SK-N-SH (cell line): ENCODE measurements around the gene IL31RA. TPM values are rescaled to one million over a fixed set of nuclear protein-coding genes. Genes with fewer than 3 reads are reported as not detected.

ENCODE experiments used
- CTCF ChIA-PET: fragments of 300-600, 350-600 bp; formaldehyde crosslinking; extraction: SDS; loops from one replicate; lab custom pipeline; 2021; lab: Yijun Ruan, JAX
- POLR2A ChIA-PET: fragments of 350-600 bp; sonication (Branson Sonifier 250); formaldehyde crosslinking; extraction: SDS; loops from one replicate; lab custom pipeline; 2020; ENCODE audit warnings: antibody characterized with exemption, inconsistent platforms; lab: Yijun Ruan, JAX
- DNase-seq: peaks from one replicate; pipeline ENCODE4 v3.0.0; 2012
- H2AFZ ChIP-seq: fragments of 200-600 bp; sonication (generic); 2 replicates; pipeline ENCODE4 v1.8.1; 2016; ENCODE audit warnings: antibody characterized with exemption, mild to moderate bottlenecking, low read depth
- H3F3A ChIP-seq: fragments of 200-600 bp; sonication (generic); replicated peaks from 2 replicates; pipeline ENCODE3; 2016; ENCODE audit warnings: antibody characterized with exemption, mild to moderate bottlenecking; ENCODE audit not compliant: insufficient read depth
- H3K27ac ChIP-seq, 2 experiments: fragments of 200-500 bp in 1 of 2; fragments of 200-600 bp in 1 of 2; sonication (Bioruptor generic) in 1 of 2; sonication (generic), shearing (Covaris generic) in 1 of 2; 2 replicates each; pipeline versions ENCODE4 v1.5.1 to v1.6.1; 2014 to 2016; ENCODE audit warnings: low read depth in 2 of 2, inconsistent platforms in 1 of 2, low read length in 1 of 2, mild to moderate bottlenecking in 1 of 2, mixed read lengths in 1 of 2
- H3K27me3 ChIP-seq: fragments of 200-600 bp; sonication (generic), shearing (Covaris generic); 2 replicates; pipeline ENCODE4 v1.6.1; 2016; ENCODE audit warnings: mixed run types; ENCODE audit not compliant: insufficient read depth
- H3K36me3 ChIP-seq, 2 experiments: fragments of 200-500 bp in 1 of 2; fragments of 200-600 bp in 1 of 2; sonication (Bioruptor generic) in 1 of 2; sonication (generic) in 1 of 2; replicated peaks in 1 of 2; 2 replicates each; pipeline versions ENCODE3 to v1.5.1; 2014 to 2016; ENCODE audit warnings: low read length in 1 of 2, mild to moderate bottlenecking in 1 of 2; ENCODE audit not compliant: insufficient read depth in 2 of 2, control insufficient read depth in 1 of 2
- H3K4me1 ChIP-seq, 2 experiments: fragments of 200-500 bp in 1 of 2; fragments of 200-600 bp in 1 of 2; sonication (Bioruptor generic) in 1 of 2; sonication (generic), shearing (Covaris generic) in 1 of 2; 2 replicates each; pipeline versions ENCODE4 v1.5.1 to v1.6.1; 2014 to 2016; ENCODE audit warnings: low read depth in 1 of 2, low read length in 1 of 2, mixed run types in 1 of 2; ENCODE audit not compliant: insufficient read depth in 2 of 2, control insufficient read depth in 1 of 2
- H3K4me2 ChIP-seq: fragments of 200-600 bp; sonication (generic), shearing (Covaris generic); 2 replicates; pipeline ENCODE4 v1.6.1; 2017; ENCODE audit warnings: mixed run types
- H3K4me3 ChIP-seq, 2 experiments: fragments of 200-500 bp in 1 of 2; fragments of 200-600 bp in 1 of 2; sonication (Bioruptor generic) in 1 of 2; sonication (generic), shearing (Covaris generic) in 1 of 2; 2 replicates each; pipeline versions ENCODE4 v1.5.1 to v1.8.1; 2014 to 2016; ENCODE audit warnings: low read depth in 2 of 2, inconsistent platforms in 1 of 2, low read length in 1 of 2, mild to moderate bottlenecking in 1 of 2, mixed read lengths in 1 of 2, moderate library complexity in 1 of 2
- H3K79me2 ChIP-seq: fragments of 200-600 bp; sonication (generic); 2 replicates; pipeline ENCODE4 v1.8.1; 2017; ENCODE audit warnings: mild to moderate bottlenecking; ENCODE audit not compliant: insufficient read depth
- H3K9ac ChIP-seq: fragments of 200-600 bp; sonication (generic); 2 replicates; pipeline ENCODE4 v1.6.1; 2017; ENCODE audit warnings: mixed run types
- H3K9me2 ChIP-seq: fragments of 200-600 bp; sonication (generic); 2 replicates; pipeline ENCODE4 v1.6.1; 2017; ENCODE audit warnings: mixed run types
- H3K9me3 ChIP-seq: fragments of 200-600 bp; sonication (generic); 2 replicates; pipeline ENCODE4 v1.6.1; 2017; ENCODE audit warnings: mixed run types, mild to moderate bottlenecking, moderate library complexity
- H4K20me1 ChIP-seq: fragments of 200-600 bp; sonication (generic); 2 replicates; pipeline ENCODE4 v1.6.1; 2017; ENCODE audit warnings: mild to moderate bottlenecking, mixed run types; ENCODE audit not compliant: insufficient read depth
- GABPA ChIP-seq: IDR thresholded peaks from 2 replicates; pipeline ENCODE4 v1.4.0; 2012; ENCODE audit warnings: low read depth, mild to moderate bottlenecking
- GATA2 ChIP-seq: sonication (generic); formaldehyde crosslinking; IDR thresholded peaks from 2 replicates; pipeline ENCODE4 v1.5.0; 2020; ENCODE audit warnings: mild to moderate bottlenecking, missing genetic modification reagents
- PBX3 ChIP-seq: IDR thresholded peaks from 2 replicates; pipeline ENCODE4; 2012
- TCF12 ChIP-seq: IDR thresholded peaks from 2 replicates; pipeline ENCODE4 v1.4.0; 2012
- WGBS: methylation state at CpG from one replicate; pipeline ENCODE4 v1.1.6; 2017; ENCODE audit warnings: low lambda C conversion rate; 5-methylcytosine and 5-hydroxymethylcytosine counted together
- polyA plus RNA-seq, 3 experiments: library from polyadenylated mRNA; depleted of rRNA; stranded (reverse); fragments of >200 nt; gene quantifications; 2 replicates each; pipeline ENCODE4 v1.2.3, GENCODE V29; 2012
- TF ChIP-seq, protein P1 (sequence below): IDR thresholded peaks from 2 replicates; pipeline ENCODE4 v1.4.0; 2012; ENCODE audit warnings: low read depth, borderline replicate concordance

IL31RA gene
- polyA plus RNA-seq, 1 of the 3 experiments (the other 2 are of a cell fraction), result 0.20 TPM

GRCh38 chr5:55817030-55817429, 34.1 kb upstream of the IL31RA start (continued):
- TF ChIP-seq GATA2 (CRISPR knock-in tag), result no peak

GRCh38 chr5:55820488-55820887, 30.7 kb upstream of the IL31RA start:
- CTCF ChIA-PET, result interaction anchor here (1.0 kb wide), 1 partner anchor 30 kb away, joined by 3 read pairs; no protein-coding TSS in a partner anchor
- H3K9me2 ChIP-seq, result no peaks in the 10 kb centered on the region
- WGBS, result 74% methylated on average over 6 of the region's 6 CpGs
- H3K27me3 ChIP-seq, result peaks cover 10% of the 10 kb centered on the region; the same call in 1 of the 2 replicates
- H3K9me3 ChIP-seq, result no peaks in the 10 kb centered on the region
- no peaks in the 10 kb centered on the region for H3K79me2 ChIP-seq
- no peak overlapping the region for H2AFZ ChIP-seq
- no peaks in the 10 kb centered on the region for H3K36me3 ChIP-seq
- no peak overlapping the region for H3K9ac ChIP-seq
- no peak overlapping the region for H3K27ac ChIP-seq
- no peak overlapping the region for H3K4me2 ChIP-seq
- H4K20me1 ChIP-seq, result no peaks in the 10 kb centered on the region
- DNase-seq, result no peak
- TF ChIP-seq GABPA (no peak), PBX3 (peak; percentile 65; the same call in 1 of the 2 replicates), TCF12 (peak; percentile 31; the same call in 1 of the 2 replicates)
- H3K4me1 ChIP-seq, result peaks cover 0 to 5% of the 10 kb centered on the region in 2 experiments; a peak in 2 of 4 replicates
- H3F3A ChIP-seq, result peaks cover 3% of the 10 kb centered on the region
- POLR2A ChIA-PET, result no interaction called here
- H3K4me3 ChIP-seq, result no peak overlapping the region

DNA sequence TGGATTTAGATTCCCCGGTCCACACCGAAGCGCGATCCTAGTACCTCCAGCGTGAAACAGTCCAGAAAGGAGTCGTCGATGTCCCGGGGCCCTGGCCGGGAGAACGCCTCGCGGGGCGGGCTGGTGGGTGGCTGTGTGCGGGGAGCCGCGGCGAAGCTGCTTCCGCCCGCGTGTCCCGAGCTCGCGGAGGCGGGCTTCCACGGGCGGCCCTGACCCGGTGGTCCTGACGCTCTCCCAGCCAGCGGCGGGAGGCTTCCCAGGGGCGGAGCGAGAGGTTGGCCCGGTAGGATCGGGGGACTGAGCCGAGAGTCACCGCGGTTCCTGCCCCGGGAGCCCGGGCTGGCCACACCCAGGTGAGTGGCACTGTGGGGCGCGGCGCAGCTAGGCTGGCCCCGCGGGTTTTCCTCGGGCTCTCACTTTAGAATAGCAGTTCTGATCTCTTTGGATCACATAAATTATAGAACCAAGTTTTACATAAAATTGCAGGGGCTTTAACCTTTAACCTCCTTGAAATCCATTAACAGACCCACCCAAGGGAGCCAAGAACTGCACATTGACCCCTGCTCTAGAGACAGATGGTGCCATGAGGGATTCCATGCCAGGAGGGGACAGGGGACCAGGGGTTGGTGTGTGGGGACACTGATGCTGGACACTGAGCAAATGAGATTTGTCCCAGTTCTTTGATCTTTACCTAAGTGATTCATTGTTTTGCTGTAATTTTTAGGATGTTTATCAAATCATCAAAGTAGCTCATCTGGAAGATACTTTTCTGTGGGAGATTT, 29.2 kb upstream of the IL31RA start:
- 20% methylated on average over 32 of the region's 45 CpGs for WGBS
- H3K9me3 ChIP-seq, result no peaks in the 10 kb centered on the region
- no peaks in the 10 kb centered on the region for H3K79me2 ChIP-seq

More for the DNA sequence above, 29.2 kb upstream of the IL31RA start:
- no peaks in the 10 kb centered on the region for H4K20me1 ChIP-seq
- H3K27me3 ChIP-seq, result peaks cover 10% of the 10 kb centered on the region; the same call in 1 of the 2 replicates
- no peak for TF ChIP-seq GATA2 (CRISPR knock-in tag)
- TF ChIP-seq, protein P1, sequence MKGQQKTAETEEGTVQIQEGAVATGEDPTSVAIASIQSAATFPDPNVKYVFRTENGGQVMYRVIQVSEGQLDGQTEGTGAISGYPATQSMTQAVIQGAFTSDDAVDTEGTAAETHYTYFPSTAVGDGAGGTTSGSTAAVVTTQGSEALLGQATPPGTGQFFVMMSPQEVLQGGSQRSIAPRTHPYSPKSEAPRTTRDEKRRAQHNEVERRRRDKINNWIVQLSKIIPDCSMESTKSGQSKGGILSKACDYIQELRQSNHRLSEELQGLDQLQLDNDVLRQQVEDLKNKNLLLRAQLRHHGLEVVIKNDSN, result no peak
- no peak for TF ChIP-seq GABPA
- TF ChIP-seq TCF12, result no peak
- H3K36me3 ChIP-seq, result no peaks in the 10 kb centered on the region
- H3F3A ChIP-seq, result no peaks in the 10 kb centered on the region
- no peak overlapping the region for H3K27ac ChIP-seq
- peak overlapping the region; percentile 43 for H3K4me2 ChIP-seq
- peak; percentile 82 for DNase-seq
- no peaks in the 10 kb centered on the region for H3K9me2 ChIP-seq
- no peak overlapping the region for H3K9ac ChIP-seq
- peak overlapping the region; percentile 53; the same call in 1 of the 2 replicates for H2AFZ ChIP-seq
- ChIA-PET CTCF (interaction anchor here (1.2 kb wide), 1 partner anchor 15 kb away, joined by 5 read pairs; no protein-coding TSS in a partner anchor), POLR2A (no interaction called here)
- peaks cover 0 to 5% of the 10 kb centered on the region in 2 experiments; a peak in 2 of 4 replicates for H3K4me1 ChIP-seq
- H3K4me3 ChIP-seq, result peak overlapping the region in 1 of 2 experiments; percentile 51; a peak in 2 of 4 replicates
